HUES6 (cell line): ENCODE results near the gene USP3.
A peak's percentile ranks its signal among the peaks of the same experiment; 100 is the strongest.
"Not testable (repeated sequence)": the region's sequence is repeated elsewhere in the genome, so short reads cannot be mapped to it uniquely, and the experiment has no call there.

Source experiments
- H3K27ac ChIP-seq: 2 replicates; pipeline ENCODE4 v1.7.0; 2013; ENCODE audit warnings: low read depth, mild to moderate bottlenecking, low read length, inconsistent platforms
- H3K27me3 ChIP-seq: 2 replicates; pipeline ENCODE4 v1.6.1; 2013; ENCODE audit warnings: low read length; ENCODE audit not compliant: control insufficient read depth, insufficient read depth
- H3K36me3 ChIP-seq: 2 replicates; pipeline ENCODE4 v1.6.1; 2013; ENCODE audit warnings: low read length; ENCODE audit not compliant: control insufficient read depth, insufficient read depth
- H3K4me1 ChIP-seq: 2 replicates; pipeline ENCODE4 v1.6.1; 2013; ENCODE audit warnings: low read length; ENCODE audit not compliant: control insufficient read depth, insufficient read depth
- H3K4me3 ChIP-seq: 2 replicates; pipeline ENCODE4 v1.5.1; 2013; ENCODE audit warnings: low read depth, low read length
- H3K9ac ChIP-seq: one replicate; pipeline ENCODE4 v1.6.1; 2013; ENCODE audit warnings: mild to moderate bottlenecking, low read length
- H3K9me3 ChIP-seq: 2 replicates; pipeline ENCODE4 v1.6.1; 2013; ENCODE audit warnings: low read depth, low read length; ENCODE audit not compliant: control insufficient read depth, insufficient read depth

Gene USP3

GRCh38 chr15:63534888-63535287 is 30.5 kb downstream of the USP3 start:
- H3K4me1 ChIP-seq = peaks cover 62% of the 10 kb centered on the region
- H3K4me3 ChIP-seq, H3K9ac ChIP-seq, H3K9me3 ChIP-seq, H3K27ac ChIP-seq, H3K36me3 ChIP-seq, H3K27me3 ChIP-seq: not testable (repeated sequence)

GRCh38 chr15:63535689-63536088 is 31.3 kb downstream of the USP3 start:
- Histone ChIP-seq H3K4me1 (peaks cover 64% of the 10 kb centered on the region), H3K4me3 (peak overlapping the region; percentile 3; the same call in 1 of the 2 replicates), H3K27ac (no peak overlapping the region), H3K9me3 (no peaks in the 10 kb centered on the region), H3K36me3 (no peaks in the 10 kb centered on the region), H3K9ac (no peak overlapping the region), H3K27me3 (no peaks in the 10 kb centered on the region)

- H3K9me3 ChIP-seq = no peaks in the 10 kb centered on the region
- H3K27me3 ChIP-seq = no peaks in the 10 kb centered on the region
- H3K27ac ChIP-seq = no peak overlapping the region
- peaks cover 47% of the 10 kb centered on the region for H3K4me1 ChIP-seq
- H3K4me3 ChIP-seq = no peak overlapping the region
- H3K9ac ChIP-seq = no peak overlapping the region
- no peaks in the 10 kb centered on the region for H3K36me3 ChIP-seq
Measured at GRCh38 chr15:63538876-63539275, 34.5 kb downstream of the USP3 start.

DNA sequence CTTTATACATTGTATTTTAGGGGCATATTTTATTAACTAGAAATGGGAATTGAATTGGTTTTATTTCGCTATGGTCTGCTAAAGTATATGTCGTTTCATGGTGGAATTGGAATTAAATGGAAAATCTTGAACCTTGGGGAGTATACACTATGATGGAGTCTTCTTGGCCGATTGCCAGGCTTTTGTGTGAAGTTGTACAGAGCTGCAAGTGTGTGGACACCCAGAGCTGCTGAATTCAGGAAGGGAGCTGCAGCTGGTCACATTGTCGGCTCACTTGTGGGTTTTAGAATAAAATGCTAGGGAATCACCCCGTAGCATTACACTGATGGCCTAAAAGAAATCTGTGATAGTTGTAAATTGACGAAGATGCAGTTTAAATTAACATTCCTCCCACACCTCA is 35.1 kb downstream of the USP3 start:
- no peaks in the 10 kb centered on the region for H3K27me3 ChIP-seq
- no peak overlapping the region for H3K27ac ChIP-seq
- no peaks in the 10 kb centered on the region for H3K36me3 ChIP-seq
- H3K4me3 ChIP-seq = no peak overlapping the region
- peaks cover 47% of the 10 kb centered on the region for H3K4me1 ChIP-seq
- no peaks in the 10 kb centered on the region for H3K9me3 ChIP-seq
- H3K9ac ChIP-seq = no peak overlapping the region

DNA sequence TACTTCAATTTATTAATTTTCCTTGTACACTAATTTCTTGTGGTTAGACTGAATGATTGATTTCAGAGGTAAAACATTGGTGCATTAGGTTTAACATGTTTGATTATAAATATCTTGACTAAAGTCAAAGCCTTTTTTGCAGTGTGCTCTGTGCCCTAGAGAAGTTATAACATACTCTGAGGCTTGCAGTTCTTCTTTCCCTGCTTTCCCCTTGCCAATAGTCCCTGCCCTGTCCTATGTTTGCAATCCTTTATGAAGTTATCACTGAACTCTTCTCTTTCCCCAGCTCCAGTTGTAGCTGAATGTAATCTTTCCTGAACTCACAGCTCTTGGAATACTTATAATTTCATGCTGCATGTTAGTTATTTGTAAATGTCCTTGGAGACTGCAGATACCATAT is 35.6 kb downstream of the USP3 start:
- Histone ChIP-seq H3K4me1 (peaks cover 46% of the 10 kb centered on the region), H3K9ac (no peak overlapping the region), H3K36me3 (no peaks in the 10 kb centered on the region), H3K4me3 (no peak overlapping the region), H3K9me3 (no peaks in the 10 kb centered on the region), H3K27ac (no peak overlapping the region), H3K27me3 (no peaks in the 10 kb centered on the region)

DNA sequence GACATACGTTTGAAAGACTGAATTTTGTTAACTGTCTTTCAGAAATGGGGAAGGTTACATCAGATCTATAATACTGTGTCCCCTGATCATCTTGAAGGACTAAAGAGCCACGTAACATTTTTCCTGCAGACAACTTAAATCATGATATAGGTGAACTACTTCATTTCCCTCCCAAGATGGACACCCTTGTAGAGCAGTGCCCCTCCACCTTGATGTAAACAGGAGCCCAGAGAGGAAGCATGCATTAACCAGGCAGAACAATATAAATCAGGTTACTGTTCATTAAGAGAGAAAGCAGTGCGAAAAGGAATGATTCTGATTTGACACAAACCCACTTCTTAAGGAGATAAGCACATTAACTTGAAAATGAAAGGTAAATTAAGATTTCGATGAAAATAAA is 36.1 kb downstream of the USP3 start:
- Histone ChIP-seq H3K9me3 (no peaks in the 10 kb centered on the region), H3K4me1 (peaks cover 42% of the 10 kb centered on the region), H3K9ac (no peak overlapping the region), H3K27ac (no peak overlapping the region), H3K36me3 (no peaks in the 10 kb centered on the region), H3K4me3 (no peak overlapping the region), H3K27me3 (no peaks in the 10 kb centered on the region)

GRCh38 chr15:63544258-63545026 is 40.0 kb downstream of the USP3 start:
- Histone ChIP-seq H3K27ac (no peak overlapping the region), H3K4me3 (no peak overlapping the region)

GRCh38 chr15:63545520-63545919 is 41.1 kb downstream of the USP3 start:
- H3K9ac ChIP-seq = no peak overlapping the region
- no peaks in the 10 kb centered on the region for H3K36me3 ChIP-seq
- no peak overlapping the region for H3K4me3 ChIP-seq
- no peaks in the 10 kb centered on the region for H3K9me3 ChIP-seq
- H3K27me3 ChIP-seq = no peaks in the 10 kb centered on the region
- no peaks in the 10 kb centered on the region for H3K4me1 ChIP-seq
- H3K27ac ChIP-seq = no peak overlapping the region

More at GRCh38 chr15:63544258-63545026, 40.0 kb downstream of the USP3 start:
- no peaks in the 10 kb centered on the region for H3K9me3 ChIP-seq
- H3K36me3 ChIP-seq = no peaks in the 10 kb centered on the region
- no peak overlapping the region for H3K9ac ChIP-seq
- 0 out of 2 replicates have a peak, but pooled peaks cover 8% of the 10 kb centered on the region for H3K4me1 ChIP-seq
- H3K27me3 ChIP-seq = no peaks in the 10 kb centered on the region

GRCh38 chr15:63551400-63551799 is 47.0 kb downstream of the USP3 start:
- Histone ChIP-seq H3K36me3 (no peaks in the 10 kb centered on the region), H3K4me3 (no peak overlapping the region), H3K27me3 (no peaks in the 10 kb centered on the region), H3K9me3 (no peaks in the 10 kb centered on the region), H3K27ac (no peak overlapping the region), H3K4me1 (peaks cover 17% of the 10 kb centered on the region), H3K9ac (no peak overlapping the region)

GRCh38 chr15:63553388-63553791 is 49.0 kb downstream of the USP3 start:
- no peak overlapping the region for H3K9ac ChIP-seq
- no peaks in the 10 kb centered on the region for H3K9me3 ChIP-seq
- H3K4me1 ChIP-seq = peaks cover 17% of the 10 kb centered on the region
- no peaks in the 10 kb centered on the region for H3K27me3 ChIP-seq
- H3K4me3 ChIP-seq = no peak overlapping the region
- H3K27ac ChIP-seq = peak overlapping the region; percentile 14; the same call in 1 of the 2 replicates
- 0 out of 2 replicates have a peak, but pooled peaks cover 3% of the 10 kb centered on the region for H3K36me3 ChIP-seq

DNA sequence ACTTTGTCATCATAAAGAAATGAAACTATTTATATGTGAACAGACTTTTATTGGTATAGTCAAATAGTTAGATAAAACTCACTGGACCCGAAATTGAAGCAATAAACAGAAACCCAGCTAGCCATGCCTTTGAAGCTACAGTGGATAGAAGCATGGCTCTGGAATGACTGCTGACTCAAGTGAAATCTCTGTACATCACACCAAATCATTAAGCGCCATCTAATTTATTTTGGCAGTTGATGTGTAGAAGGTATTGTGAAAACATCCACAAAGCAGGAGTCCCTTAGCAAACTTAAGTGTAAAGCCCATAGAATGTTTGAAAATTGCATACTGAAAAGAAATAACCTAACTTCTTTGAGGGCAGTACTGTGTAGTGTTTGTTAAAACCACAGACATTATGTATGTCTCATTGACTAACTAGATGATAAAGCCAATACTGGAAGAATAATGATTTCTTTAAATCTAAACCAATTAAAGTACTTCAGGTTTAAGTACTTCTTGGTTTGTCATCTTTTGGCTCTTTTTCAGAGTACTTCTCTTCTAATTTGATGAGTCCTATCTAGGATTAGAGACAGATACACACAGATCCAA is 50.0 kb downstream of the USP3 start:
- Histone ChIP-seq H3K27me3 (no peaks in the 10 kb centered on the region), H3K4me1 (peaks cover 24% of the 10 kb centered on the region), H3K4me3 (no peak overlapping the region), H3K9ac (no peak overlapping the region), H3K9me3 (no peaks in the 10 kb centered on the region), H3K27ac (no peak overlapping the region), H3K36me3 (0 out of 2 replicates have a peak, but pooled peaks cover 3% of the 10 kb centered on the region)
